KMS-11 (cell line): Measurements from ENCODE around the gene GNLY.

Experiments used
- H2AFZ ChIP-seq: fragments of 200-600 bp; sonication (generic); 2 replicates; pipeline ENCODE4 v1.6.1; 2016; ENCODE audit warnings: antibody characterized with exemption, mixed run types, low read depth
- H3K27ac ChIP-seq: fragments of 200-600 bp; sonication (generic); 2 replicates; pipeline ENCODE4 v1.6.1; 2016; ENCODE audit warnings: mild to moderate bottlenecking, mixed run types
- H3K27me3 ChIP-seq: fragments of 200-600 bp; sonication (generic); 2 replicates; pipeline ENCODE4 v1.6.1; 2017; ENCODE audit warnings: mild to moderate bottlenecking, low read depth, mixed run types, moderate library complexity; ENCODE audit not compliant: insufficient read depth
- H3K36me3 ChIP-seq: fragments of 200-600 bp; sonication (generic); 2 replicates; pipeline ENCODE4 v1.6.1; 2017; ENCODE audit warnings: mild to moderate bottlenecking, mixed run types; ENCODE audit not compliant: insufficient read depth
- H3K4me1 ChIP-seq: fragments of 200-600 bp; sonication (generic); 2 replicates; pipeline ENCODE4 v1.6.1; 2016; ENCODE audit warnings: mild to moderate bottlenecking, low read depth, mixed run types; ENCODE audit not compliant: poor library complexity, severe bottlenecking
- H3K4me2 ChIP-seq: fragments of 200-600 bp; sonication (generic); 2 replicates; pipeline ENCODE4 v1.7.0; 2016; ENCODE audit warnings: mild to moderate bottlenecking, mixed run types
- H3K4me3 ChIP-seq: fragments of 200-600 bp; sonication (generic); IDR thresholded peaks from 2 replicates; pipeline ENCODE4 v1.6.1; 2017; ENCODE audit warnings: low read depth, low read length, mixed read lengths; ENCODE audit not compliant: insufficient read depth
- H3K79me2 ChIP-seq: fragments of 200-600 bp; sonication (generic); 2 replicates; pipeline ENCODE4 v1.6.1; 2016; ENCODE audit warnings: low read depth, mixed run types; ENCODE audit not compliant: insufficient read depth
- H3K9ac ChIP-seq: fragments of 200-600 bp; sonication (generic); 2 replicates; pipeline ENCODE4 v1.6.1; 2016; ENCODE audit warnings: mild to moderate bottlenecking, mixed run types
- H4K20me1 ChIP-seq: fragments of 200-600 bp; sonication (generic); 2 replicates; pipeline ENCODE4 v1.6.1; 2016; ENCODE audit warnings: mild to moderate bottlenecking, mixed run types; ENCODE audit not compliant: insufficient read depth
- CTCF ChIP-seq: fragments of 200-600 bp; sonication (generic); conservative IDR thresholded peaks from 2 replicates; pipeline ENCODE4 v1.6.1; 2017; ENCODE audit warnings: low read depth, mild to moderate bottlenecking, antibody characterized with exemption, low read length, moderate library complexity, mixed read lengths

GNLY gene

GRCh38 chr2:85746321-85747004, 52.3 kb downstream of the GNLY start:
- Histone ChIP-seq H4K20me1 (no peaks in the 10 kb centered on the region), H3K27ac (no peak overlapping the region), H3K4me1 (peaks cover 24% of the 10 kb centered on the region), H3K36me3 (no peaks in the 10 kb centered on the region), H3K79me2 (no peaks in the 10 kb centered on the region), H3K4me3 (no peak overlapping the region), H3K9ac (no peak overlapping the region), H3K4me2 (no peak overlapping the region), H2AFZ (no peak overlapping the region), H3K27me3 (peaks cover 21% of the 10 kb centered on the region; the same call in 1 of the 2 replicates)
- no peak for TF ChIP-seq CTCF

GRCh38 chr2:85747441-85747840, 53.3 kb downstream of the GNLY start:
- TF ChIP-seq CTCF: no peak
- Histone ChIP-seq H3K27me3 (peaks cover 31% of the 10 kb centered on the region; the same call in 1 of the 2 replicates), H3K4me3 (no peak overlapping the region), H3K4me1 (peaks cover 24% of the 10 kb centered on the region), H3K9ac (no peak overlapping the region), H3K4me2 (peak overlapping the region; percentile 18; the same call in 1 of the 2 replicates), H2AFZ (no peak overlapping the region), H4K20me1 (no peaks in the 10 kb centered on the region), H3K36me3 (no peaks in the 10 kb centered on the region), H3K27ac (no peak overlapping the region), H3K79me2 (no peaks in the 10 kb centered on the region)

- Histone ChIP-seq H3K4me2 (peak overlapping the region; percentile 18), H3K4me3 (no peak overlapping the region), H3K27me3 (peaks cover 35% of the 10 kb centered on the region; the same call in 1 of the 2 replicates), H3K27ac (no peak overlapping the region), H3K4me1 (peaks cover 24% of the 10 kb centered on the region), H3K9ac (no peak overlapping the region), H4K20me1 (no peaks in the 10 kb centered on the region), H3K79me2 (no peaks in the 10 kb centered on the region), H2AFZ (no peak overlapping the region; the same call in 1 of the 2 replicates), H3K36me3 (no peaks in the 10 kb centered on the region)
- TF ChIP-seq CTCF: no peak
Measured at GRCh38 chr2:85748039-85748734, 54.0 kb downstream of the GNLY start.
